H7 (cell line): ENCODE results near the gene CALB2. TPM values are rescaled to one million over a fixed set of nuclear protein-coding genes. Genes with fewer than 3 reads are reported as not detected.

Experiments used
- DNase-seq: peaks from one replicate; pipeline ENCODE4 v3.0.0; 2012
- H3K27me3 ChIP-seq: 2 replicates; pipeline ENCODE4 v1.6.0; 2011; ENCODE audit warnings: mild to moderate bottlenecking, low read length; ENCODE audit not compliant: control insufficient read depth, insufficient read depth
- H3K36me3 ChIP-seq: replicated peaks from 2 replicates; pipeline ENCODE4 v1.5.1; 2011; ENCODE audit warnings: low read length; ENCODE audit not compliant: control insufficient read depth, insufficient read depth
- H3K4me3 ChIP-seq: 2 replicates; pipeline ENCODE4 v1.5.1; 2011; ENCODE audit warnings: low read depth, mild to moderate bottlenecking, control low read depth, low read length, moderate library complexity; ENCODE audit not compliant: insufficient read depth
- total RNA-seq: library from RNA; depleted of rRNA; stranded (reverse); fragments of >200 nt; shearing (Covaris generic); gene quantifications from 2 replicates; pipeline ENCODE4 v1.2.3, GENCODE V29; 2014

The CALB2 gene
- total RNA-seq, 1 experiment from 2014 or later, result 1.0 TPM

DNA sequence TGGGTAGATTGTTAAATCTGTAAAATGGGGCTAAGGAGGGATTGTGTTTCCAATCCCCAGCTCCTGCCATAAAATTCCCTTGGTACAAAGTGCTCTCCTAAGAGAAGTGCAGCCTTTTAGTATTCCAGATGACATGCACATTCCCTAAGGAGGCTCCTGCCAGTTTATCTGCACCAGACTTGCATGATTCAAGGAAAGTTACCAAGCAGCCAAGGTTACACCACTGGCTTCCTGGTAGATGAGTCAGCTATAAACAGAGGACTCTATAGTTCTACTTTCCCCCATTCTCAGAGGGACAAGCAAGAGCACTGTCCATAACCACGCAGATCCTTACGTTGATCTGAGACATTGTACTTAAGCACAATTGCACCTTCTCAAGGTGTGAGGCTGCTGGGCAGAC is 1.9 kb downstream of the CALB2 start:
- Histone ChIP-seq H3K27me3 (peaks cover 19% of the 10 kb centered on the region), H3K4me3 (no peak overlapping the region), H3K36me3 (no peaks in the 10 kb centered on the region)
- no peak for DNase-seq

DNA sequence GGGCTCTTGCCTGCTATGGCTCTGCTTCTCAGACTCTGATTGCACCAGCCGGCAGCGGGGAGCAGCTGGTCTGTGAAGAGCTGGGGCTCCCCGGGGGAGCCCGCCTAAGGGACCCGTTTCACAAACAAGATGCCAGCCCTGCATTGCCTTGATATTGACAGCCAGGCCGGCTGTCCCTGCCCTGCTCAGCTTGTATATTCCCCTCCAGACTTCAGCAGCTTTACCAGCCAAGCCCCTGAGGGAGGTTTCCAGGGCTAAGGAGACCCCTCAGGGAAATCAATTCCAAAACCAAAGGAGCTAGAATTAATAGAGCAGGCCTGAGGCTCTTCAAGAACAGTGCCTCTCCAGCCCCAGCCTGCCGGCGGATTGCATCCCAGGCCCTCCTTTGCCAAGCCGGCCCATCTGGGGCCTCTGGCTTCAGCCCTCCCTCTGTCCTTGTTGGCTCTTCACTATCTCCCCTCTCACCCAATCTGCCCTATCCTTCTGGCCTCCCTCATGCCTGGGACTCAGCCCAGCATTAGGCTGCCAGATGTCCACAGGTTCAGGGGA is 5.7 kb downstream of the CALB2 start:
- no peaks in the 10 kb centered on the region for H3K36me3 ChIP-seq
- H3K27me3 ChIP-seq, result peaks cover 4% of the 10 kb centered on the region
- H3K4me3 ChIP-seq, result no peak overlapping the region
- no peak for DNase-seq

DNA sequence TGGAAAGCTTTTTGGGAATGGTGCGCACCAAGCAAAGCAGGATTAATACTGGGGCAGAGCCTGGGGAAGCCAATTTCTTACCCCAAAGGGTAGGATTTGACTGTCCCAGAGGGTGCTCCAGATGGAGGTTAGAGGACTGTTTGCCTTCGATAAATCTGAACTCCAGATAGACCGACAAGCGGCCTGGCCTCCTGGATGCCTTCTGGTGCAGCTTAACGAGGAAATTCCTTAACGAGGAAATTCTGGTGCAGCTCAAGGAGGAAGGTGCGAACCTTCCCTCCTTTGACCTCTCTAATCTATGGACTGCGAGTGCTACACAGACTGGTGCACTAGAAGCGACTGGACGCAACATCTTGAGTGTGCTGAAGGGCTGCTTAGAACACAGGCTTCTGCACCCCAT is 6.5 kb downstream of the CALB2 start:
- H3K27me3 ChIP-seq, result no peaks in the 10 kb centered on the region
- DNase-seq, result no peak
- H3K4me3 ChIP-seq, result no peak overlapping the region
- H3K36me3 ChIP-seq, result no peaks in the 10 kb centered on the region

DNA sequence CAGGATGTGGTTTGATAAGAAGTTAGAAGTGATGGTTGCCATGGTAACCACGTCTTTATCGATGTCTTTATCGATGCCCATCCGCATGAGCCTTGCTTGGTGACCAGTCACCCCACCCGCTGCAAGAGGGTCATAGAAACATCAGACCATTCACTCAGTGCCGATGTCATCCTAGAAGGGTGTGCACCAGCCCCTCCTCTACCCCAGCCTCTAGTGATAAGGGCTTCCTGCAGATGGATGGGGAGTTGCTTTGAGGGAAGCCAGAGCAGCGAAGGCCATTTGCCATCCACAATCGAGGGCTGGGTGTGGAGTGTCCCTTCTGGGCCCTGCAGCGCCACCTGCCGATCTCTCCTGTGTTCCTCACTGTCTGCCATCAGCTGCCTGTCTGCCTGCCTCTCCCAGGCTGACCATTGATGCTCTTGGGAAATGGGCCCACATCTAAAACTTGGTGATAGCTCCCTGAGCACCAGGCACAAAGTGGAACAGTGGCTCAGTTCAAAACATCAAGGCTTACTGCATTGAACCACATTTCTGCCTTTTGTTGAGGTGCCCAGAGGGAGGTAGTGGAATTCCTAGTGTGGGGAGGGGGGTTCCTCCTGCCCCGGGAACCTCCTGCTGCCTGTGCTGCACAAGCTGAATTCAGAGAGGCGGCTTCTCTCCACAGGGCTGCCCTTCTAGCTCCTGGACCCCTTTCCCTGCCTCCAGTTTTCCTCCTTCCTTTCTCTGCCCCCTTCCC is 8.9 kb downstream of the CALB2 start:
- no peak overlapping the region for H3K4me3 ChIP-seq
- peak; percentile 89 for DNase-seq
- no peaks in the 10 kb centered on the region for H3K36me3 ChIP-seq
- H3K27me3 ChIP-seq, result no peaks in the 10 kb centered on the region

GRCh38 chr16:71368958-71369357 is 10.4 kb downstream of the CALB2 start:
- no peaks in the 10 kb centered on the region for H3K36me3 ChIP-seq
- H3K27me3 ChIP-seq, result no peaks in the 10 kb centered on the region
- H3K4me3 ChIP-seq, result no peak overlapping the region
- DNase-seq, result no peak

GRCh38 chr16:71369494-71369893 is 11.0 kb downstream of the CALB2 start:
- no peaks in the 10 kb centered on the region for H3K36me3 ChIP-seq
- no peak overlapping the region for H3K4me3 ChIP-seq
- no peaks in the 10 kb centered on the region for H3K27me3 ChIP-seq
- DNase-seq, result no peak

DNA sequence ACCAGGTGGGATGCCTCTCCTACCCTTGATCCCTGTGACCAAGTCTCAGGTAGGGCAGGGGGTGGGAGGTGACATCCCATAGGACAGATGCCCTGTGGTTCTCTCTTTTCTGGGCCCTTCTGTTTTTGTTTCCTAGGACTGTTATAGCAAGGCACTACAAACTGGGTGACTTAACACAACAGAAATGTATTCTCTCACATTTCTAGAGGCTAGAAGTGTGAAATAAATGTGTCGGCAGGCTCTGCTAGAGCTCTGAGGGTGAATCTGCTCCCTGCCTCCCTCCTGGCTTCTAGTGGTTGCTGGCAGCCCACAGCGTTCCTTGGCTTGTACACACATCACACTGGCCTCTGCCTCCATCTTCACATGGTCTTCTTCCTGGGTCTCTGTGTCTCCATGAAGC is 12.7 kb downstream of the CALB2 start:
- no peak overlapping the region for H3K4me3 ChIP-seq
- no peaks in the 10 kb centered on the region for H3K27me3 ChIP-seq
- DNase-seq, result no peak
- H3K36me3 ChIP-seq, result no peaks in the 10 kb centered on the region

DNA sequence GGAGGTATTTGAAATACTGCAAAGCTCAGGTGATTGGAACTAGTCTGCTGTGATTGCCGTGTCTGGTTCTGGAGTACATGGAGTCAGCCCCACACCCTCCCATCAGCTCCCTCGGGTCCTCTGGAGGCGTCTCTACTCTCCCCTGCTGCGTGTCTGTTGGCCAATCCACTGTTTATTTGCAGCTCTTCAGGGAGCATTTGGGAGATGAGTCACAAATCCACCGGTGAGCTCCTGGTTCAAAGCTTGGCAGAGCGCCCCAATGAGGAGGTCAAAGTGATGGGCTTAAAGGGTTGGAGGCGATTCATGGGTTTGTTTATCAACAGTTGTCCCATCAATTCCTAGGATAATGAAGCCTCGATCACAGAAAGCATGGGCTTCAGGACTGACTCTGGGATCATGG is 14.6 kb downstream of the CALB2 start:
- H3K36me3 ChIP-seq, result no peaks in the 10 kb centered on the region
- H3K4me3 ChIP-seq, result no peak overlapping the region
- no peak for DNase-seq
- H3K27me3 ChIP-seq, result no peaks in the 10 kb centered on the region

GRCh38 chr16:71376465-71377157 is 18.1 kb downstream of the CALB2 start:
- H3K27me3 ChIP-seq, result no peaks in the 10 kb centered on the region
- DNase-seq, result no peak
- H3K4me3 ChIP-seq, result no peak overlapping the region
- H3K36me3 ChIP-seq, result no peaks in the 10 kb centered on the region

GRCh38 chr16:71379711-71380110 is 21.2 kb downstream of the CALB2 start:
- Histone ChIP-seq H3K36me3 (no peaks in the 10 kb centered on the region), H3K27me3 (no peaks in the 10 kb centered on the region; the same call in 1 of the 2 replicates)
- no peak for DNase-seq

GRCh38 chr16:71380831-71381230 is 22.3 kb downstream of the CALB2 start:
- Histone ChIP-seq H3K4me3 (no peak overlapping the region), H3K36me3 (no peaks in the 10 kb centered on the region), H3K27me3 (no peaks in the 10 kb centered on the region; the same call in 1 of the 2 replicates)
- DNase-seq, result no peak

More at GRCh38 chr16:71379711-71380110, 21.2 kb downstream of the CALB2 start:
- H3K4me3 ChIP-seq, result no peak overlapping the region

GRCh38 chr16:71383054-71383773 is 24.7 kb downstream of the CALB2 start:
- H3K36me3 ChIP-seq, result no peaks in the 10 kb centered on the region
- H3K4me3 ChIP-seq, result no peak overlapping the region
- DNase-seq, result no peak
- no peaks in the 10 kb centered on the region; the same call in 1 of the 2 replicates for H3K27me3 ChIP-seq

DNA sequence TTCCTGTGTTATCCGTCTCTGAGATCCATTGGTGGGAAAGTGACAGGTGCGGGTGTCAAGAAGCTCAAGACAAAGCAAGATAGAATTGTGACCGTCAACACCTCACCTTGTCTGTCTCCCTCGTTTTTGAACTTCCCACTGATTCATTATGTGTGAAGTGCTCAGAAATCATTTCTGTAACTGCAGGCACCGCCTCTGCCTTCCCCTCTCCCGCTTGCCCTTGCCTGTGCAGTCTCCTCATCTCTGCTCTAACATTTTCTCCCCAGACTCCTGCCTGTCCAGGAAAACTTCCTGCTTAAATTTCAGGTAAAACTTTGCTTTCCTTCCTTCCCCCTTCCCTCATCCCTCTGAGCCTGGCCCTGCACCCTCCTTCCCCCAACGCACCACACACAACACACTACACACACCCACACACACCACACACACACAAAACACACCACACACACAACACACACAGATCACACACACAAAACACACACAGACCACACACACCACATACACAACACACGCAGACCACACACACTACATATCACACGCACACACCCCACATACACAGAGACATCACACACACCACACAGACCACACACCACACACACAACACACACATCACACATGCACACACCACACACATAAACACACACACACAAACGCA is 25.7 kb downstream of the CALB2 start:
- no peak for DNase-seq
- H3K4me3 ChIP-seq, result no peak overlapping the region
- no peaks in the 10 kb centered on the region for H3K36me3 ChIP-seq
- H3K27me3 ChIP-seq, result no peaks in the 10 kb centered on the region; the same call in 1 of the 2 replicates
